IMR-90 (cell line): ENCODE data around the gene TEX47. TPM values are rescaled to one million over a fixed set of nuclear protein-coding genes. Genes with fewer than 3 reads are reported as not detected.

Experiments used
- ATAC-seq: fragments of 200-7000 bp; cut with Tn5 transposase; 2 replicates; pipeline ENCODE4 v1.9.1; 2020; ENCODE audit warnings: low read depth, mild to moderate bottlenecking, moderate library complexity
- BruUV-seq: library from RNA; stranded (reverse); fragments of 400-500 nt; replicated peaks from 2 replicates; lab custom pipeline; 2021; lab: Mats Ljungman, UMichigan
- CTCF ChIA-PET: fragments of 300-600 bp; formaldehyde crosslinking; extraction: SDS; loops from one replicate; lab custom pipeline; 2021; ENCODE audit warnings: antibody characterized with exemption; lab: Yijun Ruan, JAX
- POLR2A ChIA-PET: fragments of 300-600 bp; sonication (Branson Sonifier 250); formaldehyde crosslinking; loops from one replicate; lab custom pipeline; 2022; ENCODE audit warnings: antibody characterized with exemption; ENCODE audit not compliant: unreplicated experiment; lab: Charles Lee
- DNase-seq: peaks from one replicate; pipeline ENCODE4 v3.0.0; 2013
- H2AFZ ChIP-seq: replicated peaks from 2 replicates; pipeline ENCODE3; 2013; ENCODE audit warnings: low read length, mild to moderate bottlenecking; ENCODE audit not compliant: poor library complexity
- H2AK5ac ChIP-seq: 2 replicates; pipeline ENCODE4 v1.6.1; 2013; ENCODE audit warnings: low read depth, low read length, inconsistent platforms
- H2AK9ac ChIP-seq: replicated peaks from 2 replicates; pipeline ENCODE3; 2013; ENCODE audit warnings: mild to moderate bottlenecking, low read depth, low read length, moderate library complexity; ENCODE audit not compliant: poor library complexity
- H2BK120ac ChIP-seq: 2 replicates; pipeline ENCODE4 v1.6.1; 2013; ENCODE audit warnings: low read depth, low read length, inconsistent platforms
- H2BK15ac ChIP-seq: 3 replicates; pipeline ENCODE4 v1.6.1; 2013; ENCODE audit warnings: low read depth, low read length, inconsistent platforms
- H2BK20ac ChIP-seq: 2 replicates; pipeline ENCODE4 v1.6.1; 2013; ENCODE audit warnings: low read depth, mild to moderate bottlenecking, inconsistent platforms, low read length, moderate library complexity
- H2BK5ac ChIP-seq: 2 replicates; pipeline ENCODE4 v1.6.1; 2013; ENCODE audit warnings: mild to moderate bottlenecking, low read depth, low read length, inconsistent platforms; ENCODE audit not compliant: poor library complexity, severe bottlenecking
- H3K14ac ChIP-seq: replicated peaks from 2 replicates; pipeline ENCODE4 v1.6.1; 2013; ENCODE audit warnings: low read depth, low read length, inconsistent platforms
- H3K18ac ChIP-seq: 2 replicates; pipeline ENCODE4 v1.6.1; 2013; ENCODE audit warnings: low read depth, low read length, control low read depth
- H3K23ac ChIP-seq: 2 replicates; pipeline ENCODE4 v1.6.1; 2013; ENCODE audit warnings: low read depth, low read length, inconsistent platforms
- H3K27ac ChIP-seq: 2 replicates; pipeline ENCODE4 v1.5.1; 2013; ENCODE audit warnings: mild to moderate bottlenecking, control low read depth, low read length; ENCODE audit not compliant: insufficient read depth
- H3K27me3 ChIP-seq: 2 replicates; pipeline ENCODE4 v1.6.1; 2013; ENCODE audit warnings: low read length; ENCODE audit not compliant: control insufficient read depth, insufficient read depth
- H3K36me3 ChIP-seq: 2 replicates; pipeline ENCODE4 v1.6.1; 2013; ENCODE audit warnings: low read length, mixed read lengths; ENCODE audit not compliant: control insufficient read depth, insufficient read depth
- H3K4ac ChIP-seq: 2 replicates; pipeline ENCODE4 v1.6.1; 2013; ENCODE audit warnings: low read depth, low read length, inconsistent platforms
- H3K4me1 ChIP-seq: 2 replicates; pipeline ENCODE4 v1.6.1; 2013; ENCODE audit warnings: low read length, mixed read lengths; ENCODE audit not compliant: control insufficient read depth, insufficient read depth
- H3K4me2 ChIP-seq: 2 replicates; pipeline ENCODE4 v1.6.1; 2013; ENCODE audit warnings: low read depth, mild to moderate bottlenecking, control low read depth, low read length, moderate library complexity
- H3K4me3 ChIP-seq: 2 replicates; pipeline ENCODE4 v1.5.1; 2013; ENCODE audit warnings: low read depth, mild to moderate bottlenecking, control low read depth, low read length, moderate library complexity; ENCODE audit not compliant: insufficient read depth
- H3K56ac ChIP-seq: 2 replicates; pipeline ENCODE4 v1.6.1; 2013; ENCODE audit warnings: low read length, inconsistent platforms; ENCODE audit not compliant: insufficient read depth; ENCODE audit errors: extremely low read depth
- H3K79me1 ChIP-seq, 2 experiments: 2 replicates each; pipeline ENCODE4 v1.6.1; 2013; ENCODE audit warnings: low read length in 2 of 2, inconsistent platforms in 1 of 2, low read depth in 1 of 2
- H3K9ac ChIP-seq: 2 replicates; pipeline ENCODE4 v1.6.1; 2013; ENCODE audit warnings: low read depth, low read length, control low read depth
- H3K9me1 ChIP-seq: 2 replicates; pipeline ENCODE4 v1.6.1; 2013; ENCODE audit warnings: low read length, inconsistent platforms; ENCODE audit not compliant: insufficient read depth
- H3K9me3 ChIP-seq: 2 replicates; pipeline ENCODE4 v1.6.1; 2013; ENCODE audit warnings: low read length; ENCODE audit not compliant: control insufficient read depth, insufficient read depth
- H4K20me1 ChIP-seq: 2 replicates; pipeline ENCODE4 v1.6.1; 2013; ENCODE audit warnings: low read length, inconsistent platforms; ENCODE audit not compliant: insufficient read depth
- H4K5ac ChIP-seq: 2 replicates; pipeline ENCODE4 v1.6.1; 2013; ENCODE audit warnings: mild to moderate bottlenecking, low read depth, low read length, control low read depth
- H4K8ac ChIP-seq, 2 experiments: 2 replicates each; pipeline ENCODE4 v1.6.1; 2013; ENCODE audit warnings: low read depth in 2 of 2, low read length in 2 of 2, control low read depth in 1 of 2, inconsistent platforms in 1 of 2
- H4K91ac ChIP-seq: 2 replicates; pipeline ENCODE4 v1.6.1; 2013; ENCODE audit warnings: low read depth, low read length, inconsistent platforms; ENCODE audit not compliant: insufficient read depth
- BHLHE40 ChIP-seq: fragments of 150-350 bp; IDR thresholded peaks from 2 replicates; pipeline ENCODE4 v1.6.1; 2016; ENCODE audit warnings: mild to moderate bottlenecking, low read depth, low read length
- CTCF ChIP-seq: conservative IDR thresholded peaks from 2 replicates; pipeline ENCODE4 v1.5.1; 2012; ENCODE audit warnings: mild to moderate bottlenecking, low read depth, low read length, improper control_type of control experiment
- POLR2A ChIP-seq: IDR thresholded peaks from 2 replicates; pipeline ENCODE4 v1.6.1; 2012; ENCODE audit warnings: mild to moderate bottlenecking, low read depth, low read length
- RAD21 ChIP-seq: IDR thresholded peaks from 2 replicates; pipeline ENCODE4 v1.6.1; 2012; ENCODE audit warnings: low read length, improper control_type of control experiment
- SMC3 ChIP-seq: fragments of 150-350 bp; IDR thresholded peaks from 2 replicates; pipeline ENCODE4 v1.6.1; 2016; ENCODE audit warnings: low read depth, mild to moderate bottlenecking, antibody characterized with exemption, low read length, moderate library complexity
- WGBS, 2 experiments: methylation state at CpG; one replicate each; pipeline versions ENCODE4 v1.1.5 to v1.1.7; 2013; ENCODE audit warnings: missing lambda C conversion rate in 2 of 2; ENCODE audit not compliant: insufficient read length in 1 of 2; ENCODE audit errors: extremely low coverage in 2 of 2; 5-methylcytosine and 5-hydroxymethylcytosine counted together
- dilution Hi-C: fragments of 300-500 bp; cut with HindIII; formaldehyde crosslinking; loops from one replicate; pipeline ENCODE4 v1.14.3; 2018; ENCODE audit warnings: low sequenced_read_pairs; ENCODE audit not compliant: unreplicated experiment
- in situ Hi-C: fragments of 300-500 bp; cut with MboI; formaldehyde crosslinking; loops from 3 replicates; pipeline ENCODE4 v1.14.3; 2019; ENCODE audit warnings: low sequenced_read_pairs, inconsistent platforms, mixed read lengths
- intact Hi-C: fragments of 100-400 bp; cut with micrococcal nuclease; formaldehyde crosslinking; loops from 2 replicates; pipeline ENCODE4 v1.10.0; 2022
- polyA plus RNA-seq, 3 experiments: library from polyadenylated mRNA; depleted of rRNA; stranded (reverse); fragments of >200 nt; gene quantifications; 2 replicates each; pipeline ENCODE4 v1.2.3, GENCODE V29; 2012; ENCODE audit warnings: low replicate concordance in 1 of 3
- total RNA-seq: library from RNA; depleted of rRNA; stranded (reverse); fragments of >200 nt; gene quantifications from 2 replicates; pipeline ENCODE4 v1.2.3, GENCODE V29; 2012

The TEX47 gene
- total and polyA plus RNA-seq, 2 of the 4 experiments (the other 2 are of a cell fraction): not detected

- no peak overlapping the region for H3K4me3 ChIP-seq
- H2BK5ac ChIP-seq: no peak overlapping the region
- no peak overlapping the region for H2BK20ac ChIP-seq
- H3K56ac ChIP-seq: no peak overlapping the region
- no peaks in the 10 kb centered on the region for H3K27me3 ChIP-seq
- no peaks in the 10 kb centered on the region for H3K4me1 ChIP-seq
- H2AK9ac ChIP-seq: no peak overlapping the region
- DNase-seq (peak; percentile 2), ATAC-seq (no peak)
- no peak overlapping the region for H3K14ac ChIP-seq
- no TSS peak for BruUV-seq
- H4K8ac ChIP-seq: no peak overlapping the region
- H3K27ac ChIP-seq: no peak overlapping the region
- no peak overlapping the region for H2AK5ac ChIP-seq
- H3K9me3 ChIP-seq: no peaks in the 10 kb centered on the region
- CTCF ChIA-PET: no interaction called here
- no peak overlapping the region for H2BK120ac ChIP-seq
- H4K5ac ChIP-seq: no peak overlapping the region
- no CpG with 5 or more reads among the region's 2 CpGs for WGBS, 2 experiments
- no peak overlapping the region for H4K91ac ChIP-seq
- H3K9ac ChIP-seq: no peak overlapping the region
- no peaks in the 10 kb centered on the region for H4K20me1 ChIP-seq
- dilution Hi-C loops (no loop called here), intact Hi-C loops (loop anchor here (5.0 kb wide), 1 partner anchor 1328 kb away; no protein-coding TSS in a partner anchor), in situ Hi-C loops (loop anchor here (25.0 kb wide), 2 partner anchors 1298 to 1523 kb away; partner anchors contain the start of gene FAM237B)
- no peaks in the 10 kb centered on the region for H3K36me3 ChIP-seq
- no peak overlapping the region for H3K18ac ChIP-seq
- POLR2A ChIA-PET: no interaction called here
- no peak overlapping the region for H3K23ac ChIP-seq
- H2AFZ ChIP-seq: no peak overlapping the region
- no peaks in the 10 kb centered on the region for H3K79me1 ChIP-seq
- H3K9me1 ChIP-seq: no peaks in the 10 kb centered on the region
- no peak overlapping the region for H2BK15ac ChIP-seq
- H3K4ac ChIP-seq: no peak overlapping the region
- H3K4me2 ChIP-seq: no peak overlapping the region
- peak; percentile 8; the same call in 1 of the 2 replicates for TF ChIP-seq RAD21
- peak; percentile 39 for TF ChIP-seq CTCF
- TF ChIP-seq POLR2A: no peak
- 0 out of 2 replicates have a peak, but pooled peaks have one; percentile 30 for TF ChIP-seq SMC3
- no peak for TF ChIP-seq BHLHE40
These were observed 6.0 kb downstream of the TEX47 start for GRCh38 chr7:88789480-88790064.
